Body of pancreas (tissue), 4 donors: ENCODE data around the gene TCHP.

Experiments
- CTCF ChIP-seq, 7 experiments: fragments of 450-650 bp in 4 of 7; fragments of 200-600 bp in 3 of 7; sonication (generic) in 3 of 7; IDR thresholded peaks; one replicate each; pipeline ENCODE4 v1.5.1; 2016 to 2019; ENCODE audit warnings: antibody characterized with exemption in 7 of 7
- POLR2A ChIP-seq, 3 donors: fragments of 450-650 bp; IDR thresholded peaks; one replicate each; pipeline ENCODE4 v1.6.1; 2016; ENCODE audit warnings: antibody characterized with exemption in 3 of 3, mild to moderate bottlenecking in 2 of 3

- no peak for TF ChIP-seq CTCF (IDR thresholded peaks at IDR 0.05)
- TF ChIP-seq POLR2A (IDR thresholded peaks at IDR 0.05) = no peak
Observed at GRCh38 chr12:109890620-109891170, 9.4 kb upstream of the TCHP start.
